Loucy (cell line): Measurements from ENCODE around the gene TRIM46.

Experiments
- H2AFZ ChIP-seq: fragments of 200-600 bp; sonication (generic); 2 replicates; pipeline ENCODE4 v1.6.0; 2016; ENCODE audit warnings: antibody characterized with exemption, mild to moderate bottlenecking, low read length, moderate library complexity
- H3F3A ChIP-seq: fragments of 200-600 bp; 2 replicates; pipeline ENCODE4 v1.6.0; 2016; ENCODE audit warnings: antibody characterized with exemption, low read depth, mild to moderate bottlenecking
- H3K27me3 ChIP-seq: fragments of 200-600 bp; sonication (generic); 2 replicates; pipeline ENCODE4 v1.6.1; 2014; ENCODE audit warnings: low read length, mild to moderate bottlenecking; ENCODE audit not compliant: insufficient read depth, poor library complexity, severe bottlenecking
- H3K36me3 ChIP-seq: fragments of 200-600 bp; sonication (generic); 2 replicates; pipeline ENCODE4 v1.6.1; 2016; ENCODE audit warnings: low read length; ENCODE audit not compliant: insufficient read depth
- H3K4me1 ChIP-seq: fragments of 200-600 bp; sonication (generic); 2 replicates; pipeline ENCODE4 v1.5.1; 2014; ENCODE audit warnings: low read length, mild to moderate bottlenecking; ENCODE audit not compliant: insufficient read depth, poor library complexity, severe bottlenecking
- H3K4me2 ChIP-seq: fragments of 200-600 bp; sonication (generic); 2 replicates; pipeline ENCODE4 v1.6.0; 2014; ENCODE audit warnings: antibody characterized with exemption, low read length, low read depth, mild to moderate bottlenecking; ENCODE audit not compliant: poor library complexity, severe bottlenecking
- H3K4me3 ChIP-seq: fragments of 200-600 bp; sonication (generic); 2 replicates; pipeline ENCODE4 v1.5.1; 2014; ENCODE audit warnings: low read length, mild to moderate bottlenecking, mixed read lengths; ENCODE audit not compliant: poor library complexity, severe bottlenecking
- H3K79me2 ChIP-seq: fragments of 200-600 bp; sonication (generic); 2 replicates; pipeline ENCODE4 v1.6.1; 2014; ENCODE audit warnings: low read length; ENCODE audit not compliant: insufficient read depth
- H3K9ac ChIP-seq: fragments of 200-600 bp; sonication (generic); 2 replicates; pipeline ENCODE4 v1.6.0; 2014; ENCODE audit warnings: mild to moderate bottlenecking, low read depth, low read length, moderate library complexity; ENCODE audit not compliant: poor library complexity, severe bottlenecking
- H3K9me2 ChIP-seq: fragments of 200-600 bp; sonication (generic); replicated peaks from 2 replicates; pipeline ENCODE4 v1.6.1; 2016; ENCODE audit warnings: low read depth, low read length, mixed read lengths
- H3K9me3 ChIP-seq: fragments of 200-600 bp; sonication (generic); 2 replicates; pipeline ENCODE4 v1.6.1; 2014; ENCODE audit warnings: mild to moderate bottlenecking, antibody characterized with exemption, low read length, low read depth; ENCODE audit not compliant: insufficient read depth
- H4K20me1 ChIP-seq: fragments of 200-600 bp; sonication (generic); 2 replicates; pipeline ENCODE4 v1.6.0; 2014; ENCODE audit warnings: antibody characterized with exemption, low read length, mild to moderate bottlenecking; ENCODE audit not compliant: insufficient read depth, poor library complexity, severe bottlenecking
- EZH2phosphoT487 ChIP-seq: fragments of 200-600 bp; IDR thresholded peaks from 2 replicates; pipeline ENCODE4 v1.6.1; 2018; ENCODE audit warnings: antibody characterized with exemption, mild to moderate bottlenecking, moderate library complexity, borderline replicate concordance
- TF ChIP-seq, protein P1 (sequence below): fragments of 200-600 bp; sonication (generic); conservative IDR thresholded peaks from 2 replicates; pipeline ENCODE4 v1.5.1; 2014; ENCODE audit warnings: mild to moderate bottlenecking, antibody characterized with exemption, low read length

Gene TRIM46

DNA sequence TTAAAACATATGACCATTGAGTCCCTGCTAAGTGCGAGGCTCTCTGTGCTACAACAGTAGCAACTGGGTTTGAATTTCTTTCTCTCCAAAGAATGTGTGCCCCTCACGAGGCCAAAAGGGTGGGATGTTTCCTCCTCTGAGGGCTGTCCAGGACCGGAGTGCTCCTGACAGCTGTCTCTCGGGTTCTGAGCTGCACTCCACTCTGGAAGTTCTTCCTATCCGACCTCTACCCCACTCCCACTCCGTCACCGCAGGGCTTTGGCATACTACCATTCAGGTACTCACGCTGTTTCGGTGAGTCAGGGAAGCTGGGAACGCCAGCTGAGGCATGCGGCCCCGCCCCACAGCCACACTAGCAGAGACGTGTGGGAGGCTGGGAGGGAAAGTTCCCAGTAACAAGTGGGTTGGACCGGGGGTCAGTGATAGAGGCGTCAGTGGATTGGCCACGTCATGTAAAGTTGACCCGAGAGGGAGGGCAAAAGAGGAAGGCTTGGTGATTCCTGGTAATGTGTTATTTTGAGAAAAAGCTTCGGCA, 38.7 kb upstream of the TRIM46 start:
- Histone ChIP-seq H3K4me2 (peak overlapping the region; percentile 98), H3K4me3 (peak overlapping the region; percentile 98), H4K20me1 (peaks cover 8% of the 10 kb centered on the region), H2AFZ (peak overlapping the region; percentile 89), H3K9me3 (no peaks in the 10 kb centered on the region), H3K27me3 (no peaks in the 10 kb centered on the region), H3K4me1 (peaks cover 21% of the 10 kb centered on the region), H3F3A (no peaks in the 10 kb centered on the region), H3K9me2 (no peaks in the 10 kb centered on the region), H3K36me3 (no peaks in the 10 kb centered on the region), H3K79me2 (peaks cover 39% of the 10 kb centered on the region), H3K9ac (peak overlapping the region; percentile 95)
- no peak for TF ChIP-seq EZH2phosphoT487
- TF ChIP-seq, protein P1, sequence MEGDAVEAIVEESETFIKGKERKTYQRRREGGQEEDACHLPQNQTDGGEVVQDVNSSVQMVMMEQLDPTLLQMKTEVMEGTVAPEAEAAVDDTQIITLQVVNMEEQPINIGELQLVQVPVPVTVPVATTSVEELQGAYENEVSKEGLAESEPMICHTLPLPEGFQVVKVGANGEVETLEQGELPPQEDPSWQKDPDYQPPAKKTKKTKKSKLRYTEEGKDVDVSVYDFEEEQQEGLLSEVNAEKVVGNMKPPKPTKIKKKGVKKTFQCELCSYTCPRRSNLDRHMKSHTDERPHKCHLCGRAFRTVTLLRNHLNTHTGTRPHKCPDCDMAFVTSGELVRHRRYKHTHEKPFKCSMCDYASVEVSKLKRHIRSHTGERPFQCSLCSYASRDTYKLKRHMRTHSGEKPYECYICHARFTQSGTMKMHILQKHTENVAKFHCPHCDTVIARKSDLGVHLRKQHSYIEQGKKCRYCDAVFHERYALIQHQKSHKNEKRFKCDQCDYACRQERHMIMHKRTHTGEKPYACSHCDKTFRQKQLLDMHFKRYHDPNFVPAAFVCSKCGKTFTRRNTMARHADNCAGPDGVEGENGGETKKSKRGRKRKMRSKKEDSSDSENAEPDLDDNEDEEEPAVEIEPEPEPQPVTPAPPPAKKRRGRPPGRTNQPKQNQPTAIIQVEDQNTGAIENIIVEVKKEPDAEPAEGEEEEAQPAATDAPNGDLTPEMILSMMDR = no peak

DNA sequence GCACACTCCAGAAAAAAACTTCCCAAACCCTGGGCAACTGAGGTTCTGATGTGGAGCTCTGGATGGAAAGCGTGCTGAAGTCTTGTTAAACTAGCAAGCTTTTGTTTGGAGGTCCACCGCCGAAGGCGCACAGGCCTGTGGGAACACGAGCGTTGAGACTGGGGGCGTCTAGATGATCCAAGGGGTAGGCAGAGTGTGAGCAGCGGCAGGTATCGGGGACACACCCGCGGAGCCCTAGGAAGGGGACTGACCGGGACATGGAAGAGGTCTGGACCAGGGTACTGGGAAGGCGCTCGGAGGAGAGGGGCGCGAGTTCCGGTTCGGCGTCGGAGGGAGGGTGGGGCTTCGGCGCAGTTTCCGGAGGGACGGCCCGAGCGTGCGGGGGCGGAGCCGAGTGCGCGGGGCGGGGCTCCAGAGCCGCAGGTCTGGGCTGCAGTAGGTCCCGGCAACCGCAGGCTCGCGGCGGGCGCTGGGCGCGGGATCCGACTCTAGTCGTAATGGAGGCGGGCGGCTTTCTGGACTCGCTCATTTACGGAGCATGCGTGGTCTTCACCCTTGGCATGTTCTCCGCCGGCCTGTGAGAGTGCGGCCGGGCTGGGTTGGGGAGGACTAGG, 38.1 kb upstream of the TRIM46 start, which contains the start of gene SLC50A1:
Gene SLC50A1, plus strand, starts transcription at position 438 of the 614 bp plus-strand sequence. Its CDS starts 60 bp downstream, at position 498.
- Histone ChIP-seq H3K4me1 (peaks cover 22% of the 10 kb centered on the region), H3K9me3 (no peaks in the 10 kb centered on the region), H3K36me3 (no peaks in the 10 kb centered on the region), H3F3A (no peaks in the 10 kb centered on the region), H3K27me3 (no peaks in the 10 kb centered on the region), H3K9me2 (no peaks in the 10 kb centered on the region), H2AFZ (peak within 1 kb of the TSS; percentile 89), H3K4me2 (peak within 1 kb of the TSS; percentile 98), H3K4me3 (peak within 1 kb of the TSS; percentile 98), H3K79me2 (peaks cover 42% of the 10 kb centered on the region), H4K20me1 (peaks cover 8% of the 10 kb centered on the region), H3K9ac (peak within 1 kb of the TSS; percentile 95)
- no peak for TF ChIP-seq EZH2phosphoT487
- TF ChIP-seq, protein P1 = no peak

DNA sequence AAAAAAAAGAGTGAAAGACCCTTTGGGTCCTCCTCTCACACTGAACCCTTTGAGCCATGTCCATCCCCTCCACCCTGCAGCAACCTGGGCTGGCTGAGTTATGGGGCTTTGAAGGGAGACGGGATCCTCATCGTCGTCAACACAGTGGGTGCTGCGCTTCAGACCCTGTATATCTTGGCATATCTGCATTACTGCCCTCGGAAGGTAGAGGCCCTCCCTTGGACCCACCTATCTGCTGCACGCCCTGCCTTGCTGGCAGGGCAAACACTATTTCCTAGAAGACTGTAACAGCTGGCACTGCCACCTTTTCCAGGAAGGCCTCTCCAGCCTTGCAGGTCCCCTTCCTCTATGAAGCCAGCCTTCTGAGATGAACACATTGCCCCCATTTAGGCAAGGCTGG, 36.9 kb upstream of the TRIM46 start:
- Histone ChIP-seq H4K20me1 (peaks cover 8% of the 10 kb centered on the region), H3F3A (no peaks in the 10 kb centered on the region), H3K9me2 (no peaks in the 10 kb centered on the region), H3K79me2 (peaks cover 42% of the 10 kb centered on the region), H2AFZ (no peak overlapping the region), H3K4me1 (peaks cover 24% of the 10 kb centered on the region), H3K36me3 (no peaks in the 10 kb centered on the region), H3K4me3 (peak overlapping the region; percentile 98), H3K9me3 (no peaks in the 10 kb centered on the region), H3K27me3 (no peaks in the 10 kb centered on the region), H3K4me2 (peak overlapping the region; percentile 98), H3K9ac (peak overlapping the region; percentile 95)
- TF ChIP-seq EZH2phosphoT487 = no peak
- TF ChIP-seq, protein P1 = no peak
